AG04450 (cell line): ENCODE results near the gene CEP43. TPM values are rescaled to one million over a fixed set of nuclear protein-coding genes. Genes with fewer than 3 reads are reported as not detected.
"Not testable (repeated sequence)": the region's sequence is repeated elsewhere in the genome, so short reads cannot be mapped to it uniquely, and the experiment has no call there.

ENCODE experiments used
- CTCF ChIA-PET: fragments of 300-600, 350-600 bp; formaldehyde crosslinking; extraction: SDS; loops from one replicate; lab custom pipeline; 2022; ENCODE audit warnings: antibody characterized with exemption, inconsistent platforms; lab: Charles Lee
- POLR2A ChIA-PET: fragments of 350-600 bp; formaldehyde crosslinking; extraction: SDS; loops from one replicate; lab custom pipeline; 2021; ENCODE audit warnings: antibody characterized with exemption, inconsistent platforms; lab: Yijun Ruan, JAX
- DNase-seq: peaks from one replicate; pipeline ENCODE4 v3.0.0-alpha.2; 2011; ENCODE audit warnings: low read depth, low spot score
- H3K27ac ChIP-seq: one replicate; pipeline ENCODE4 v1.5.1; 2012; ENCODE audit warnings: low read depth, low read length, control low read depth
- H3K27me3 ChIP-seq: one replicate; pipeline ENCODE4 v1.6.0; 2012; ENCODE audit warnings: low read length; ENCODE audit not compliant: control insufficient read depth, insufficient read depth
- H3K4me3 ChIP-seq: 2 replicates; pipeline ENCODE4 v1.5.1; 2011; ENCODE audit warnings: mild to moderate bottlenecking, low read depth, low read length, control low read depth
- H3K9me3 ChIP-seq: 2 replicates; pipeline ENCODE4 v1.5.1; 2012; ENCODE audit warnings: low read length; ENCODE audit not compliant: control insufficient read depth, insufficient read depth
- polyA minus RNA-seq: library from RNA; depleted of rRNA, polyadenylated mRNA; stranded (reverse); fragments of >200 nt; gene quantifications from 2 replicates; pipeline ENCODE4 v1.2.3, GENCODE V29; 2011; rRNA and poly(A)+ RNA removed
- polyA plus RNA-seq: library from polyadenylated mRNA; depleted of rRNA; stranded (reverse); fragments of >200 nt; gene quantifications from 2 replicates; pipeline ENCODE4 v1.2.3, GENCODE V29; 2011; rRNA removed
- TF ChIP-seq, protein P1 (sequence below): IDR thresholded peaks from 2 replicates; pipeline ENCODE4 v1.5.1; 2011; ENCODE audit warnings: low read depth, low read length, control low read depth, inconsistent platforms

The CEP43 gene, protein sequence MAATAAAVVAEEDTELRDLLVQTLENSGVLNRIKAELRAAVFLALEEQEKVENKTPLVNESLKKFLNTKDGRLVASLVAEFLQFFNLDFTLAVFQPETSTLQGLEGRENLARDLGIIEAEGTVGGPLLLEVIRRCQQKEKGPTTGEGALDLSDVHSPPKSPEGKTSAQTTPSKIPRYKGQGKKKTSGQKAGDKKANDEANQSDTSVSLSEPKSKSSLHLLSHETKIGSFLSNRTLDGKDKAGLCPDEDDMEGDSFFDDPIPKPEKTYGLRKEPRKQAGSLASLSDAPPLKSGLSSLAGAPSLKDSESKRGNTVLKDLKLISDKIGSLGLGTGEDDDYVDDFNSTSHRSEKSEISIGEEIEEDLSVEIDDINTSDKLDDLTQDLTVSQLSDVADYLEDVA
- polyA plus RNA-seq (12.7 and 21.4 TPM in 2 replicates), polyA minus RNA-seq (6.7 and 12.6 TPM in 2 replicates)

DNA sequence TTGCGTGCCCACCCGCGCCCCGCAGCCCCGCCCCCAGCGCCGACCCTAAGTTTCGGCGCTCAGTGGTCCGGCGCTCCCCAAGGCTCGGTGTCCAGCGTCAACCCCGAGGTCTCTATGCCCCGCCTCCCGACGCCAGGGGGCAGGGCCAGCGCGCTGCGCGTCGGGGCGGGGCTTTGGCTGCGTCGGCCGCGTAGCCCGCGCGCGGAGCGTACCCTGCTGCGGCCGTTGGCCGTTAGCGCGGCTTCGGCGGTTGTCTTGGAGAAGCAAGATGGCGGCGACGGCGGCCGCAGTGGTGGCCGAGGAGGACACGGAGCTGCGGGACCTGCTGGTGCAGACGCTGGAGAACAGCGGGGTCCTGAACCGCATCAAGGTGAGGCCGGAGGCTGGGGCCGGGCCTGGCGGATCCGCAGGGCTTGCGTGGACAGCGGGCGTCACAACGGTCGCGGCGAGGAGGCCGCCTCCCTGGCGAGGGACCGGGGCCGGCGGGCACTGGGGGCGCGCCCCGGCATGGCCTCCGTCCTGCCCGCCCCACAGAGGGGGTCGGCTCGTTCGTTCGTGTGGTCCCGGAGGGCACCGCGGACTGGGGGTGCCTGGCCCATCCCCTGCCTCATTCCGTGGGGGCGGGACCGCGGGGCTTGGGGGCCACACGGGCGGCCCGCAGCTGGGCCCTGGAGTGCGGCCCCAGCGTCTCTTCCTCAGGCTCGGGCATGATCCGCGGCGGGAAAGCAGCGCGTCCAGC lies at the start of gene CEP43:
Gene CEP43 (plus strand): TSS at position 253 of the 739 bp plus-strand sequence. CDS start 16 bp downstream, at position 269.
- Histone ChIP-seq H3K27me3 (no peaks in the 10 kb centered on the region), H3K4me3 (peak within 1 kb of the TSS; percentile 83), H3K9me3 (no peaks in the 10 kb centered on the region; the same call in 1 of the 2 replicates), H3K27ac (no peak within 1 kb of the TSS)
- TF ChIP-seq, protein P1, sequence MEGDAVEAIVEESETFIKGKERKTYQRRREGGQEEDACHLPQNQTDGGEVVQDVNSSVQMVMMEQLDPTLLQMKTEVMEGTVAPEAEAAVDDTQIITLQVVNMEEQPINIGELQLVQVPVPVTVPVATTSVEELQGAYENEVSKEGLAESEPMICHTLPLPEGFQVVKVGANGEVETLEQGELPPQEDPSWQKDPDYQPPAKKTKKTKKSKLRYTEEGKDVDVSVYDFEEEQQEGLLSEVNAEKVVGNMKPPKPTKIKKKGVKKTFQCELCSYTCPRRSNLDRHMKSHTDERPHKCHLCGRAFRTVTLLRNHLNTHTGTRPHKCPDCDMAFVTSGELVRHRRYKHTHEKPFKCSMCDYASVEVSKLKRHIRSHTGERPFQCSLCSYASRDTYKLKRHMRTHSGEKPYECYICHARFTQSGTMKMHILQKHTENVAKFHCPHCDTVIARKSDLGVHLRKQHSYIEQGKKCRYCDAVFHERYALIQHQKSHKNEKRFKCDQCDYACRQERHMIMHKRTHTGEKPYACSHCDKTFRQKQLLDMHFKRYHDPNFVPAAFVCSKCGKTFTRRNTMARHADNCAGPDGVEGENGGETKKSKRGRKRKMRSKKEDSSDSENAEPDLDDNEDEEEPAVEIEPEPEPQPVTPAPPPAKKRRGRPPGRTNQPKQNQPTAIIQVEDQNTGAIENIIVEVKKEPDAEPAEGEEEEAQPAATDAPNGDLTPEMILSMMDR, result no peak
- ChIA-PET CTCF (interaction anchor here (0.7 to 3.1 kb wide), 5 partner anchors 10 to 48 kb away, joined by 3 to 38 read pairs (median 3); no protein-coding TSS in a partner anchor), POLR2A (interaction anchor here (1.0 to 1.1 kb wide), 2 partner anchors 43 to 373 kb away, joined by 7 to 8 read pairs; partner anchors contain the start of gene RNASET2)
- peak; percentile 87 for DNase-seq

DNA sequence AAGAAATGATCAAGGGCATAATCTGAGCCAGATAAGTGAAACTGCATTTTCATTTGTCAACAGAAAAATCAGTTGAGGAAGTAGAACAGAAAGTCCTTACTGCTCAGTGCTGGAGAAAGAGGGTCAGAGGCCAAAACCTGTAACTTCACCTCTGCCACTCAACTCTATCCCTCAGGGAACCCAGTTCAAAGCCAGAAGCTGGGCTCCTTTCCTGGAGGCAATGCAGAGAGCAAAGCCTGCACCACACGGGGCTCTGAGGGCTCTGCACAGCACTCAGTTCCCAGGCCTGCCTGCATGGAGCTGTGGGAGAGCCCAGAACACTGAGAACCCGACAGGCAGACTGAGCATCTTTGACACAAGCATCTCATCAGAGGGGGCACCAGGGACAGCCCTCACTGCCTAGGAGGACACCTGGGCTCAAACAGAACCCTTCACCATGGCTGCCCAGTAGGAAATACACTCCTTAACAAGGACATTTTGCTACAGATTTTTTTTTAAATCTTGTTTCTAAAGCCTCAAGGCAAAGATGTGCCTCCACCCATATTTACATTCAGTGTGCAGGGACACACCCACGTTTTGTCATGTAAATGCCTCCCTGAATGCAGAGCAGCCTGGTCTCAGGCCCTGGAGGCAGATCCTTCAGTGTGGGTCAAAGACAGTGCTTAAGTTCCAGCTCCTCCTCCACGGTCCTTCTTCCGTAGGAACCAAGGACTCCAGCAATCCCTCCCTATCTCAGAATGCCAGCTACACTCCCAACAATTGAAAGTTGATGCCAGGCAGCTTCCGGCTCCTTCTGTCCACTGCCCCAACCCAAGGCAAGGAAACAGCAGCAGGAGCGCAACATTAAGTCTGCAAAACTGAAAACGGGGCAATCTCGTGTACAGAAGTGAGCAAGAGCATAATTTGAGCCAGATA lies 49.4 kb upstream of the CEP43 start:
- H3K27me3 ChIP-seq, result no peaks in the 10 kb centered on the region

DNA sequence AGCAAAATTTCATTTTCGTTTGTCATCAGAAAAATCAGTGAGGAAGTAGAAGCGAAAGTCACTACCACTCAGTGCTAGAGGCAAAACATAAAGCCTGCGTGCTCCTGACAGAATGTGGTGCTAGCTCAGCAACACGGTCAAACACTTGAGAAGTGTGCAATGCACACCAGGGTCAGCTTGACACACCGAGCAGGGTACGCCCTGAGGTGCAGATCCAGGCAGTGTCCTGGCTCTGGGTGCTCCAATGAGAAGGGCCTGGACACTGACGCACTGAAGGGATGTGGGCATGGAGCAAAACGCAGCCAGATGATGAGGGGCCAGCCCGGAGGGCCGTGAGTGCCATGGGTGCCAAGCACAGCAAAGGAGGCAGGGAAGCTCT lies 48.8 kb upstream of the CEP43 start:
- no peak overlapping the region for H3K27ac ChIP-seq
- TF ChIP-seq, protein P1, result no peak

More for the DNA sequence above, 49.4 kb upstream of the CEP43 start:
- Histone ChIP-seq H3K9me3 (peaks cover 4% of the 10 kb centered on the region; the same call in 1 of the 2 replicates), H3K4me3 (no peak overlapping the region), H3K27ac (no peak overlapping the region)
- POLR2A ChIA-PET, result no interaction called here
- TF ChIP-seq, protein P1, result no peak
- DNase-seq, result no peak
- CTCF ChIA-PET, result interaction anchor here (1.3 kb wide), 1 partner anchor 40 kb away, joined by 5 read pairs; no protein-coding TSS in a partner anchor

DNA sequence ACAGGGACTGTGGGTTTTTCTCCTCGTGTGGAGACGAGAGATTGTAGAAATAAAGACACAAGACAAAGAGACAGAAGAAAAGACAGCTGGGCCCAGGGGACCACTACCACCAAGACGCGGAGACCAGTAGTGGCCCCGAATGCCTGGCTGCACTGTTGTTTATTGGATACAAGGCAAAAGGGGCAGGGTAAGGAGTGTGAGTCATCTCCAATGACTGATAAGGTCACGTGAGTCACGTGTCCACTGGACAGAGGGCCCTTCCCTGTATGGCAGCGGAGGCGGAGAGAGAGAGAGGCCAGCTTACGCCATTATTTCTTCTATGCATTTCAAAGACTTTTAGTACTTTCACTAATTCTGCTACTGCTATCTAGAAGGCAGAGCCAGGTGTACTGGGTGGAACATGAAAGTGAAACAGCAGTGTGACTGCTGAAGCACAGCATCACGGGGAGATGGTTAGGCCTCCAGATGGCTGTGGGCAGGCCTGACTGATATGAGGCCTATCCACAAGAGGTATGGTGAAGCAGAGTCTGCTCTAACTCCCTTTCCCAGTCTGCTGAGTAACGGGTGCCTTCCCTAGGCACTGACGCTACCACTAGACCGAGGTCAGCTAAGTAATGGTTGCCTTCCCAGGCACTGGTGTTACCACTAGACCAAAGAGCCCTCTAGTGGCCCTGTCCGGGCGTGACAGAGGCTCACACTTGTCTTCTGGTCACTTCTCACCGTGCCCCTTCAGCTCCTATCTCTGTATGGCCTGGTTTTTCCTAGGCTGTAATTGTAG lies 48.1 kb upstream of the CEP43 start:
- POLR2A ChIA-PET, H3K9me3 ChIP-seq, H3K4me3 ChIP-seq, H3K27me3 ChIP-seq, DNase-seq, H3K27ac ChIP-seq: not testable (repeated sequence)
- TF ChIP-seq, protein P1, result peak; percentile 44
- CTCF ChIA-PET, result interaction anchor here (0.7 to 1.7 kb wide), 7 partner anchors 9 to 494 kb away, joined by 3 to 8 read pairs (median 3); partner anchors contain the start of gene CEP43

More for the DNA sequence above, 48.8 kb upstream of the CEP43 start:
- peaks cover 4% of the 10 kb centered on the region; the same call in 1 of the 2 replicates for H3K9me3 ChIP-seq
- H3K27me3 ChIP-seq, result no peaks in the 10 kb centered on the region
- POLR2A ChIA-PET, result no interaction called here
- no peak for DNase-seq
- H3K4me3 ChIP-seq, result no peak overlapping the region
- CTCF ChIA-PET, result interaction anchor here (1.3 to 1.7 kb wide), 2 partner anchors 39 to 49 kb away, joined by 5 to 6 read pairs; partner anchors contain the start of gene CEP43
